NCI-H524 treated with DMSO at 0.1 percent for 48 hours (cell line): ENCODE measurements around the gene APBA1.

ENCODE experiments used
- DNase-seq: peaks from one replicate; lab custom pipeline; 2025; lab: John Stamatoyannopoulos, UW

APBA1 gene

GRCh38 chr9:69579032-69579758, 93.0 kb downstream of the APBA1 start:
- no peak for DNase-seq

GRCh38 chr9:69578026-69578425, 94.1 kb downstream of the APBA1 start:
- no peak for DNase-seq

- no peak for DNase-seq
Measured at GRCh38 chr9:69577123-69577522, 95.0 kb downstream of the APBA1 start.

- DNase-seq = no peak
Measured at GRCh38 chr9:69574057-69574456, 98.1 kb downstream of the APBA1 start.

GRCh38 chr9:69573651-69574050, 98.5 kb downstream of the APBA1 start:
- DNase-seq = no peak

GRCh38 chr9:69572611-69573010, 99.6 kb downstream of the APBA1 start:
- no peak for DNase-seq

- DNase-seq = no peak
Measured at GRCh38 chr9:69571032-69571431, 101.1 kb downstream of the APBA1 start.

- no peak for DNase-seq
Measured at GRCh38 chr9:69569738-69570451, 102.3 kb downstream of the APBA1 start.

- DNase-seq = no peak
Measured at GRCh38 chr9:69564557-69564956, 107.6 kb downstream of the APBA1 start.

GRCh38 chr9:69559126-69559525, 113.0 kb downstream of the APBA1 start:
- no peak for DNase-seq

- DNase-seq = no peak
Measured at GRCh38 chr9:69556707-69557106, 115.5 kb downstream of the APBA1 start.

GRCh38 chr9:69555802-69556201, 116.4 kb downstream of the APBA1 start:
- no peak for DNase-seq

GRCh38 chr9:69554945-69555344, 117.2 kb downstream of the APBA1 start:
- no peak for DNase-seq

GRCh38 chr9:69549310-69550202, 122.6 kb downstream of the APBA1 start:
- DNase-seq = no peak

- DNase-seq = no peak
Measured at GRCh38 chr9:69548681-69549080, 123.5 kb downstream of the APBA1 start.

GRCh38 chr9:69546265-69546664, 125.9 kb downstream of the APBA1 start:
- DNase-seq = no peak

- peak; percentile 64 for DNase-seq
Measured at GRCh38 chr9:69542942-69543704, 129.0 kb downstream of the APBA1 start.

GRCh38 chr9:69542058-69542457, 130.1 kb downstream of the APBA1 start:
- no peak for DNase-seq

- DNase-seq = no peak
Measured at GRCh38 chr9:69535911-69536310, 136.3 kb downstream of the APBA1 start.

- no peak for DNase-seq
Measured at GRCh38 chr9:69535286-69535832, 136.8 kb downstream of the APBA1 start.

- DNase-seq = no peak
Measured at GRCh38 chr9:69532396-69532795, 139.8 kb downstream of the APBA1 start.

- no peak for DNase-seq
Measured at GRCh38 chr9:69527454-69527853, 144.7 kb downstream of the APBA1 start.
